ENCODE measurements around the gene VAT1L. TPM values are rescaled to one million over a fixed set of nuclear protein-coding genes. Genes with fewer than 3 reads are reported as not detected.

Gene VAT1L
- polyA plus RNA-seq, 1 of the 3 experiments (the other 2 are of a cell fraction), result 52.5 TPM

DNA sequence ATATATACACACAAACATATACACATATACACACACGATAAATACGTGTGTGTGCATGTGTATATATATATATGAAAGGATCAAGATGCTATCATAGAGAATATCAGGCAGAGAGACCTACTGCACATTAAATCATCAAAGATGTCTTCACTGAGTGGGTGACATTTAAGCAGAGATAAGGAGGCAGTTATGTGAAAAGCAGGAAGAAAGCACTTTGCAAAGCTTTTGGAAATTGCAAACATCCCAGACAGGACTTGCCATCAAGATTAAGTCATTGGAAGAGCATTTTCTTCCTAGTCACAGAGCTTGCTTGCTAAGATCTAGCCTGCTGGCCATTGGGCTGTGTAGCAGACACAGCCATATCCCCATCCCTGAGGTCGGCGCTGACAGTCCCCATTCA is 56.4 kb downstream of the VAT1L start:
- no peak overlapping the region for H3K9ac ChIP-seq
- H3K27ac ChIP-seq (ENCODE audit: low read depth in 2 of 2, low read length in 1 of 2), result no peak overlapping the region
- CTCF ChIA-PET, result no interaction called here
- H3K79me2 ChIP-seq (ENCODE audit: insufficient read depth), result no peaks in the 10 kb centered on the region
- 65% methylated on average over 2 of the region's 4 CpGs for WGBS (ENCODE audit: low lambda C conversion rate)
- POLR2A ChIA-PET, result no interaction called here
- TF ChIP-seq NRF1 (IDR thresholded peaks at IDR 0.05; ENCODE audit: low read depth, low read length) (no peak), ELF1 (IDR thresholded peaks at IDR 0.05) (no peak), EP300 (IDR thresholded peaks at IDR 0.05; ENCODE audit: borderline replicate concordance in 1 of 2, low read depth in 1 of 2, low read length in 1 of 2) (no peak), FOXM1 (IDR thresholded peaks at IDR 0.05; ENCODE audit: low read depth) (no peak), RFX5 (IDR thresholded peaks at IDR 0.05; ENCODE audit: low read length) (no peak), POLR2AphosphoS5 (IDR thresholded peaks at IDR 0.05; ENCODE audit: low read depth, low read length) (no peak), JUND (IDR thresholded peaks at IDR 0.05) (no peak), EZH2phosphoT487 (IDR thresholded peaks at IDR 0.05; ENCODE audit: borderline replicate concordance, low read depth) (no peak), GATA2 (CRISPR knock-in tag; IDR thresholded peaks at IDR 0.05) (no peak), RXRA (IDR thresholded peaks at IDR 0.05; ENCODE audit: borderline replicate concordance, low read depth) (no peak), RAD21 (IDR thresholded peaks at IDR 0.05; ENCODE audit: low read length) (no peak), RCOR1 (IDR thresholded peaks at IDR 0.05; ENCODE audit: low read length) (no peak)
- TF ChIP-seq, protein P1, sequence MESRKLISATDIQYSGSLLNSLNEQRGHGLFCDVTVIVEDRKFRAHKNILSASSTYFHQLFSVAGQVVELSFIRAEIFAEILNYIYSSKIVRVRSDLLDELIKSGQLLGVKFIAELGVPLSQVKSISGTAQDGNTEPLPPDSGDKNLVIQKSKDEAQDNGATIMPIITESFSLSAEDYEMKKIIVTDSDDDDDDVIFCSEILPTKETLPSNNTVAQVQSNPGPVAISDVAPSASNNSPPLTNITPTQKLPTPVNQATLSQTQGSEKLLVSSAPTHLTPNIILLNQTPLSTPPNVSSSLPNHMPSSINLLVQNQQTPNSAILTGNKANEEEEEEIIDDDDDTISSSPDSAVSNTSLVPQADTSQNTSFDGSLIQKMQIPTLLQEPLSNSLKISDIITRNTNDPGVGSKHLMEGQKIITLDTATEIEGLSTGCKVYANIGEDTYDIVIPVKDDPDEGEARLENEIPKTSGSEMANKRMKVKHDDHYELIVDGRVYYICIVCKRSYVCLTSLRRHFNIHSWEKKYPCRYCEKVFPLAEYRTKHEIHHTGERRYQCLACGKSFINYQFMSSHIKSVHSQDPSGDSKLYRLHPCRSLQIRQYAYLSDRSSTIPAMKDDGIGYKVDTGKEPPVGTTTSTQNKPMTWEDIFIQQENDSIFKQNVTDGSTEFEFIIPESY (IDR thresholded peaks at IDR 0.05; ENCODE audit: borderline replicate concordance, low read depth), result no peak
- TF ChIP-seq, protein P2, sequence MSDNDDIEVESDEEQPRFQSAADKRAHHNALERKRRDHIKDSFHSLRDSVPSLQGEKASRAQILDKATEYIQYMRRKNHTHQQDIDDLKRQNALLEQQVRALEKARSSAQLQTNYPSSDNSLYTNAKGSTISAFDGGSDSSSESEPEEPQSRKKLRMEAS (IDR thresholded peaks at IDR 0.05; ENCODE audit: low read depth), result no peak
- TF ChIP-seq, protein P3, sequence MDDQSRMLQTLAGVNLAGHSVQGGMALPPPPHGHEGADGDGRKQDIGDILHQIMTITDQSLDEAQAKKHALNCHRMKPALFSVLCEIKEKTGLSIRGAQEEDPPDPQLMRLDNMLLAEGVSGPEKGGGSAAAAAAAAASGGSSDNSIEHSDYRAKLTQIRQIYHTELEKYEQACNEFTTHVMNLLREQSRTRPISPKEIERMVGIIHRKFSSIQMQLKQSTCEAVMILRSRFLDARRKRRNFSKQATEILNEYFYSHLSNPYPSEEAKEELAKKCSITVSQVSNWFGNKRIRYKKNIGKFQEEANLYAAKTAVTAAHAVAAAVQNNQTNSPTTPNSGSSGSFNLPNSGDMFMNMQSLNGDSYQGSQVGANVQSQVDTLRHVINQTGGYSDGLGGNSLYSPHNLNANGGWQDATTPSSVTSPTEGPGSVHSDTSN (IDR thresholded peaks at IDR 0.05), result no peak
- TF ChIP-seq, protein P4, sequence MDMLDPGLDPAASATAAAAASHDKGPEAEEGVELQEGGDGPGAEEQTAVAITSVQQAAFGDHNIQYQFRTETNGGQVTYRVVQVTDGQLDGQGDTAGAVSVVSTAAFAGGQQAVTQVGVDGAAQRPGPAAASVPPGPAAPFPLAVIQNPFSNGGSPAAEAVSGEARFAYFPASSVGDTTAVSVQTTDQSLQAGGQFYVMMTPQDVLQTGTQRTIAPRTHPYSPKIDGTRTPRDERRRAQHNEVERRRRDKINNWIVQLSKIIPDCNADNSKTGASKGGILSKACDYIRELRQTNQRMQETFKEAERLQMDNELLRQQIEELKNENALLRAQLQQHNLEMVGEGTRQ (IDR thresholded peaks at IDR 0.05; ENCODE audit: borderline replicate concordance, low read depth, low read length), result no peak
- TF ChIP-seq, protein P5, sequence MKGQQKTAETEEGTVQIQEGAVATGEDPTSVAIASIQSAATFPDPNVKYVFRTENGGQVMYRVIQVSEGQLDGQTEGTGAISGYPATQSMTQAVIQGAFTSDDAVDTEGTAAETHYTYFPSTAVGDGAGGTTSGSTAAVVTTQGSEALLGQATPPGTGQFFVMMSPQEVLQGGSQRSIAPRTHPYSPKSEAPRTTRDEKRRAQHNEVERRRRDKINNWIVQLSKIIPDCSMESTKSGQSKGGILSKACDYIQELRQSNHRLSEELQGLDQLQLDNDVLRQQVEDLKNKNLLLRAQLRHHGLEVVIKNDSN (IDR thresholded peaks at IDR 0.05; ENCODE audit: borderline replicate concordance, low read depth), result no peak
- H2AFZ ChIP-seq (ENCODE audit: low read depth), result no peak overlapping the region
- no peaks in the 10 kb centered on the region; a peak in 1 of 4 replicates for H3K4me1 ChIP-seq (ENCODE audit: control insufficient read depth in 1 of 2, insufficient read depth in 2 of 2, low read depth in 1 of 2, low read length in 1 of 2)
- no peaks in the 10 kb centered on the region for H3K9me3 ChIP-seq
- H3K4me3 ChIP-seq (ENCODE audit: low read depth in 2 of 2, low read length in 1 of 2), result no peak overlapping the region
- DNase-seq, result no peak
- H4K20me1 ChIP-seq (ENCODE audit: insufficient read depth), result no peaks in the 10 kb centered on the region
- H3F3A ChIP-seq (replicated peaks; ENCODE audit: insufficient read depth), result peaks cover 3% of the 10 kb centered on the region
- no peaks in the 10 kb centered on the region for H3K9me2 ChIP-seq
- H3K4me2 ChIP-seq, result no peak overlapping the region
- H3K27me3 ChIP-seq (ENCODE audit: insufficient read depth), result no peaks in the 10 kb centered on the region
- peaks cover 0 to 5% of the 10 kb centered on the region in 2 experiments for H3K36me3 ChIP-seq (replicated peaks in 1 of 2; ENCODE audit: control insufficient read depth in 1 of 2, insufficient read depth in 2 of 2, low read length in 1 of 2)
